ENCODE data around the gene TCF12.

The TCF12 gene

DNA sequence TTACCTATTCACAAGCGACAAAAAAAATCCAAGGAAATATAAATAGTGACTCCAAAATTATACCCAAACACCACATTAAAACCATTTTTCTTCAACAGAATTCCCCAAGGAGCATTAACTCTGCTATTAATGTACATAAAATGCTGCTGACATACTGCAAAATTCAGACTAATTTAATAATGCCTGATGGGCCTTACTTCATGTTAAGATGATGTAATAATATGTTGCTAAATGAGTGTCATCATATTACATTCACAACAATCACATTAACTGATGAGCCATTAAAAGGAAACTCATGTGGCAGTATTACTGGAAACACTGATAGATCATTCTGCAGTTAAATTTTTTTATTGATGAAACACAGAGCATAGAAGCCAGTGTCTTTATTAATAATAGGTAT, 253.0 kb downstream of the TCF12 start:
- DNase-seq: no peak

DNA sequence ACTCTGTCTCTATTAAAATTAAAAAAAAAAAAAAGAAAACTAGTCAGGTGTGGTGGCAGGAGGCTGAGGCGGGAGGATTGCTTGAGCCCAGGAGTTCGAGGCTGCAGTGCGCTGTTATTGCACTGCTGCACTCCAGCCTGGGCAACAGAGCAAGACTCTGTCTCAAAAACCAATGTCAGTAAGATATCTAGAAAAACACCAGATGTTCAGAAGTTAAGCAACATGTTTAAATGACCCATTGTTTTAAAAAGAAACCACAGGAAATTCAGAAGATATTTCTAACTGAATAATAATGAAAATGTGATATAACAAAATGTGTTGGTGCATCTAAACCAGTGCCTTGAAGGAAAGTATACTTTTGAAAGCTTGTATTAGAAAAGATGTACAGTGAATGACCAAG, 254.5 kb downstream of the TCF12 start:
- no peak for DNase-seq

DNA sequence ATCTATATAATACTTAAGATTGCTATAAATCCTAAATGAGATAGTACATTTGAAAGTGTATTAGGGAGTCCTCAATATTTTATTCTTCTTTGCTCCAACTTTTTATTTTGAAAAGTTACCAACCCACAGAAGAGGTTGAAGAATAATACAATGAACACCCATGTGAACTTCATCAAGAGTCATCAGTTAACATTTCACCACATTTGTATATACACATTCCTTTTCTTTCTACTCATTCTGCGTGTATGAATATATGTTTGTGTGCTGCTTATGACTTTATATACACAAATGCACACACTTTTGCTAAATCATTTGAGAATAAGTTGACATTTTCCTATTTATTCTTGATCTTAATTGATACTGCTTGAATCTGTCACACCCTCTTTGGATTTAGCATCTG, 264.6 kb downstream of the TCF12 start:
- DNase-seq: no peak

DNA sequence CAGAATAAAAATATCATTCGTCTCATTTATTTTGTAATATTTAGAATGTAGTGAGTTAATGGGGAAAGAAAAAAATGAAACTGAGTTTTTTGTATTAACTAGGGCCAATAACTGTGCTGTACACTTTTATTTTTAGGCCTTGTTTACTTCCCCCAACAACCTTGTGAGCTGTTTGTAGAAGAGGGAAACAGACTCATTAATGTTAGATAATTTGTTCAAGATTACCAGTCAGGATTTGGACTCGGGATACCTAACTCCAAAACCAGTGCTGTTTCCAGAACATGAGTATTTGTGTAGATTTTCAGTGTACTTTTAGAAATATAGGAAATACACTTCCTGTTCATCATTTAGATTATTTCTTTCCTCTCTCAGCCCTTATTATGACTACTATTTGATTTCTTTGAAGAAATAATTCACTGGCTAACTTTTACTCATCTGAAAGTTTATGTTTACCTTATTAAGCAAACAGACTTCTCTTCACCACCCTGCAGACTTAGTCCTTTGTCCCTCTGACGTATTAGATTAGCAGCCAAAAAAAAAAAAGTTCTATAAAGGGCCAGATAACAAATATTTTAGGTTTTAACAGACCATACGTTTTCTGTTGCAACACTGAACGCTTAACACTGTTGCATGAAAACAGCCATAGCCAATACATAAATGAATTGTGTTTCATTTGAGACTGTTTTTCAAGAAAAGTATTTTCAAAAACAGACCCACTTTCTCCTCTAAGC, 265.3 kb downstream of the TCF12 start:
- no peak for DNase-seq

DNA sequence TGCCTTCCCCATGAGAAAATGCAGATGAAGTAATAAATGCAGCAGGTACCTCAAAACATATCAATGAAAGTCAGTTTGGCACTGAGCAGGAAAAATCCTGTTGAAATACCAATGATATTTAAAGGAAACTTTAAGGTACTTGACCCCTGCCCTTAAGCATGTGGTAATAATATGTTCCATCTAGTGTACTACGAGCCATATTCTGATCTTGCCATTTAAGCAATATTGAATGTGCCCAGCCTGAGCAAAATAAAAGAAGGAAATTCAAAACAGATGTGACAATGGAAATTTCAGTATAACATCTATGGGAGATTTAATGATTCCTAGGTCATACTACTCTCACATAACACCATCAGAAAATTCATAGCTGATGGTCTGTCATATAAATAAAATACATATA, 266.1 kb downstream of the TCF12 start:
- DNase-seq: no peak

DNA sequence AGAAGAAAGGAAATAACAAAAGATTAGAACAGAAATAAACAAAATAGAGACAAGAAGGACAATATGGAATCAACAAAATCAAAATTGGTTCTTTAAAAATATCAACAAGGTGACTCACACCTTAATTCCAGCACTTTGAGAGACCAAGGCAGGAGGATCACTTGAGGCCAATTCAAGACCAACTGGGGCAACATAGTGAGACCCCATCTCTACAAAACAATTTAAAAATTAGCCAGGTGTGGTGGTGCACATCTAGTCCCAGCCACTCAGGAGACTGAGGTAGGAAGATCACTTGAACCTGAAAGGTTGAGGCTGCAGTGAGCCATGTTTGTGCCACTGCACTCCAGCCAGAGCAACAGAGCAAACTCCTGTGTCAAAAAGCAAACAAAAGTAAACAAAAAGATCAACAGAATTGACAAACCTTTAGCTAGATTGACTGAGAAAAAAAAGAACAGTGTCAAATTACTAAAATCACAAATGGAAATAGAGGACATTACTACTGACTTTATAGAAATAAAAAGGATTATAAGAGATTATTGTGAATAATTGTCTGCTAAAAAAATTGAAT, 267.1 kb downstream of the TCF12 start:
- DNase-seq: no peak

- no peak for DNase-seq
Observed at GRCh38 chr15:57189466-57189865, 271.0 kb downstream of the TCF12 start.

GRCh38 chr15:57190208-57190607, 271.8 kb downstream of the TCF12 start:
- DNase-seq: no peak

GRCh38 chr15:57193161-57193560, 274.7 kb downstream of the TCF12 start:
- DNase-seq: no peak

- DNase-seq: no peak
Observed at GRCh38 chr15:57195326-57195725, 276.9 kb downstream of the TCF12 start.

GRCh38 chr15:57196865-57197264, 278.4 kb downstream of the TCF12 start:
- DNase-seq: no peak

DNA sequence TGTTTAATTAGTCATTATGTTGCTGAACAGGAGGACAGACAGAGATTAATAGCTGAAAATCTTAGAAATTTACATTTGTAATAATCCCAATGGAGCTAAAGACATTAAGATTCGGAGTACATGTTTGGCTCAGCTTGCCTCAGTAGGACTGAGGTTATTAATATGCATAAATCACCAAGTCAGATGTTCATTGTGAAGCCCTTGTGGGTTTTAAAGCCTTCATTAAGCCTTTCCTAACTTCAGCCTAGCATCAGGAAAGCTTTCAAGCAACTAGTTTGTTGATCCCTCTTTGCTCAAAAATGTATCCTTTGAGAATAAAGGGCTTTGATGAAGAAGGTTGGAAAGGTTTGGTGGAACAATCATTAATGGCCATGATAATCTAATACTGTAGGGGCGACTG, 279.7 kb downstream of the TCF12 start:
- no peak for DNase-seq

- DNase-seq: no peak
Observed at GRCh38 chr15:57198654-57199291, 280.3 kb downstream of the TCF12 start.

- no peak for DNase-seq
Observed at GRCh38 chr15:57201578-57201977, 283.1 kb downstream of the TCF12 start.

DNA sequence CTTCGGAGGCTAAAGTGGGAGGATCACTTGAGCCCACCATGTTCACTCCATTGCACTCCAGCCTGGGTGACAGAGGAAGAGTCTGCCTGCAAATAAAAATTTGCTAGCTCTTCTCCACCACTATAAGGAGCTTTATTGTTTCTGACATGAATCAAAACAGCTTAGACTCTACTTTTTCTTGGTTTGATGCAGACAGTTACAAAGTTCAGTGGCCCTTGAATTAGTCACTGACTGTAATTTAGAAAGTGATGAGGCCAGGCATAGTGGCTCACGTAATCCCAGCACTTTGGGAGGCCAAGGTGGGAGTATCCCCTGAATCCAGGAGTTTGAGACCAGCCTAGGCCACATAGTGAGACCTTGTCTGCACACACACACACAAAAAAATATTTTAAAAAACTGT, 285.5 kb downstream of the TCF12 start:
- no peak for DNase-seq

DNA sequence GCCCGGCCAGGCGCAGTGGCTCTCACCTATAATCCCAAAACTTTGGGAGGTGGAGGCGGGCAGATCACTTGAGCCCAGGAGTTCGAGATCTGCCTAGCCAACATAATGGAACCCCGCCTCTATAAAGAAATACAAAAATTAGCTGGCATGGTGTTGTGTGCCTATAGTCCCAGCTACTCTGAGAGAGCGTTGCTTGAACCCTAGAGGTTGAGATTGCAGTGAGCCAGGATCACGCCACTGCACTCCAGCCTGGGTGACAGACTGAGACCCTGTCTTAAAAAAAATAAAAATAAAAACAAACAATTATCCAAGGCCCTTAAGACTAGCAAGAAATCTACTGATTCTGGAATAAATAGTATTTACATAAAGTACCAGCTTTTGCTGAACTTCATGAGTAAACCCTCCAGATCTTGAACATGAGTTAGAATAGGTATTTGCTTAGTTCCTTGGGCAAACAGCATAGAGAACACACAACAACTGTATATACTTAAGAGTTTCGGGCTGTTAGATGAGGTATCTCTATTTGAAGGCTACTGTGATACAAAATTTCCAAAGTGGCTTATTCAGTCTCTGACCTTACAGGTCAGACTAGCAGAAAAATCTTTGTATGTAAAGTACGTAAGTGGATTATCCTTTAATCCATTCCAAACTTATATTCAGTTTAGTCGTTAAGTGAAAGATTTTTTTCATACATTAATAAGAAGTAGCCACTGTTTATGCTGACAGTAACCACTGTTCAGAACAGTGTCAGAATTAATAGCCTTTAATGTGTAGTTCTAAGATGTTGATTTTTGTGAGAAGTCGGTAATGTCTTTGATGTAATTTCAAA, 286.8 kb downstream of the TCF12 start:
- no peak for DNase-seq

- DNase-seq: no peak
Observed at GRCh38 chr15:57205996-57206395, 287.6 kb downstream of the TCF12 start.

- no peak for DNase-seq
Observed at GRCh38 chr15:57213862-57214261, 295.4 kb downstream of the TCF12 start.

DNA sequence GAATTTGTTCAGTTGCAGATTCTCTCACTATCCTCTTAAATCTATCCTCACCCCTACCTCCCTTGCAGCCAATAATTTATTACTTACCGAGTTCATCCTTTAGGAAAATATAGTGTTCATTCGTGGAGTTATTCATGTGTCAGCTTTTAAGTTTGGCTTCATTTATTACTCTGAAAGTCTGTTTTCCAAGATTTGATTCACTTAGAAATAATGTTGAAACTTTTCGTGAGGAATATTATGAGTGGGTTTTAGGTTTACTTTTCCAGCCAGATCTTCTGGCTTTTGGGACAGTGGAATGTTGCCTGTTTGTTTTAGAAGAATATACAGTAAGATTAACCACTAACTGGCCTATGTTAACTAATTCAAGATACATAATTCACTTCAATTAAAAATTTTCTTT, 296.9 kb downstream of the TCF12 start:
- no peak for DNase-seq

DNA sequence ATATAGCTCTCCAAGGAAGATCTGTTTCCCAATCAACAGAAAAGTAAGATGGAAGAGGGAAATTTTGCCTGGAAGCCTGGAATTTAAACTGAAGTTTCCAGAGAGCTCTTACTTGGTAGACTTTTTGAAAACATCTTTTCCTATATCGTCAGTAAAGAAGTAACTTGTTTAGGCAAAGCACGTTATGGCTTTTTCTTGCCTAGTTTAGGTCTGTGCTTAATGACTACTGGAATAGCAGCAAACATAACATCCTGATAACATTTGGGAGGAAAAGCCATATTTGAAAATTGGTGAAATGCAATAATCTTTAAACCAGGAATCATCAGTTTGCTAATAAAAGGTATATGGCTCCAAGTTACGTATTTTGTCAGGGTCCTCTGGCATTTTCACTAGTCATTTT, 297.4 kb downstream of the TCF12 start:
- no peak for DNase-seq

DNA sequence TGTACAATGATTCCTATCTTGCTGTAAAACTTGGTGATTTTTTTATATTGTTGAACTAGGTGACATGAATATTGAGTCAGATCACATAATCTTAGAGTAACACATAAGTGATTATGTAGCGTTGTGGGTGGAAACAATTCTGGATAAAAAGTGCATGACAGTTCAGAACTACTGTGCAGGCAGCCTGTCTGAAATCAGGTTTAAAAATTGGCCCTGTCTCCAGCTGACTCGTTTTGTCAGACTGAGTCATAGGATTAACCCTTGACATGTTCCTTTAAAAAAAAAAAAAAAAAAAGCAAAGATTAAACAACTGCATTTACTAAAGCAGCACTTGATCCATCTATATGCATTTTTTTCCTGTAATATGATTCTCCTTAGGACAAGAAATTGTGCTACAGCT, 297.8 kb downstream of the TCF12 start:
- no peak for DNase-seq

DNA sequence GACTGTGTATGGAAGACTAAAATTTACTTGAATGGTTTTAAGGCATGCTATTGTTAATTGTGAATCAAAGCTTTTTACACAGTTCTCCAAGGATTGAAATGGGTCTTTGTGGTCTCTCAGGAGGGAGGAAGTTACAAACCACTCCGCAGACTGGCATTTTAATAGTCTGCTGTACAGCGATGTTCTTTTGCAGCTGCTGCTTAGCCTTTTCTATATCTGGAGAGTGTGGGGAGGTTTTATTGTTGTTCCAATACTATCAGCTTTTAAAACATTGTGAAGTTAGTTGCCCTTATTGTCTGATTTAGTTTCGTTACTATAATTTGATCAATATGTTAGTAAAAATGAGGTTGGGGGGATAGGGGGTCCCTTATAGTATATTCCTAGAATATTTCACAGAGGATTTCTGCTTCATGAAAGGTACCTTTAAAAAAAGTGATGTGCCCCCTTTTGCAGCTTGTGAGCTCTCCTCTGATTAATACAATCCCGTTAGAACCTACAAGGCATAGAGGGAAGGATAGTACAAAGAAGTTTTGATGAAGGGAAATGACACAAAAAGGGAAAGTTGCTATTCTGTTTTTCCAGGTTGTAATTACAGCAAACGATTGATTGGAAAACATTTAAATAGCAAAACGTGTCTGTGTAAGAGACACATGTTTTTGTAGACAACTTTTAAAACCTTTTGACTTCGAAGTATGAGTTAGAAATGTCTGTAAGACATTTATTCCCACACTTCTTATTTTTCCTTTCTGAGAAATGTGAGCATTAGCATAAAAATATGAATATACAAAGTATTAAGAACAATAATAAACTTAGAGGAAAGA, 299.5 kb downstream of the TCF12 start:
- no peak for DNase-seq

Data from right kidney (tissue), 1 donor.